NB4 (cell line): ENCODE data around the gene NRXN3.

ENCODE experiments used
- DNase-seq: peaks from one replicate; pipeline ENCODE4 v3.0.0; 2010; ENCODE audit warnings: low read depth
- H3K4me3 ChIP-seq: one replicate; pipeline ENCODE4 v1.5.1; 2011; ENCODE audit warnings: mild to moderate bottlenecking, low read depth, low read length, moderate library complexity
- CTCF ChIP-seq: IDR thresholded peaks from one replicate; pipeline ENCODE4 v1.5.1; 2012; ENCODE audit warnings: low read depth, low read length
- MAX ChIP-seq: IDR thresholded peaks from 2 replicates; pipeline ENCODE4 v1.6.1; 2011; ENCODE audit warnings: low read depth, low read length
- MYC ChIP-seq: IDR thresholded peaks from 2 replicates; pipeline ENCODE4 v1.6.1; 2011; ENCODE audit warnings: low read depth, low read length
- POLR2A ChIP-seq: IDR thresholded peaks from 2 replicates; pipeline ENCODE4 v1.6.1; 2011; ENCODE audit warnings: mild to moderate bottlenecking; ENCODE audit not compliant: insufficient read length; ENCODE audit errors: extremely low read depth

NRXN3 gene

DNA sequence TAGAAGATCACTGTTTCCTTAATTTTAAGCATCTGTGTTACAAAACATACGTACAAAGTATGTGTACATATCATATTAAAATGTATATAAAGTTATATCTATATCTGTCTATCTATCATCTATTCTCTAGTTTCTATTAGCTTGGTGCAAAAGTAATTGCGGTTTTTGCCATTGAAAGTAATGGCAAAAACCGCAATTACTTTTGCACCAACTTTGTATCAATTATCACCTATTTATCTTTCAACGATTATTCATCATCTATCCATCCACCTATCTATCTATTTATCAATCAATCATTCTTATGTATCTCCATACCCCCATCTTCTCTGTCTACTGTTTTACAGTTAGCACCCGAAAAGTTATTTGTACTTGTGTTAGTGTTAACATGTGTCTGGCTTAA lies 447.6 kb downstream of the NRXN3 start:
- H3K4me3 ChIP-seq = no peak overlapping the region
- DNase-seq = no peak
- TF ChIP-seq MAX (no peak), POLR2A (no peak), CTCF (no peak), MYC (no peak)

DNA sequence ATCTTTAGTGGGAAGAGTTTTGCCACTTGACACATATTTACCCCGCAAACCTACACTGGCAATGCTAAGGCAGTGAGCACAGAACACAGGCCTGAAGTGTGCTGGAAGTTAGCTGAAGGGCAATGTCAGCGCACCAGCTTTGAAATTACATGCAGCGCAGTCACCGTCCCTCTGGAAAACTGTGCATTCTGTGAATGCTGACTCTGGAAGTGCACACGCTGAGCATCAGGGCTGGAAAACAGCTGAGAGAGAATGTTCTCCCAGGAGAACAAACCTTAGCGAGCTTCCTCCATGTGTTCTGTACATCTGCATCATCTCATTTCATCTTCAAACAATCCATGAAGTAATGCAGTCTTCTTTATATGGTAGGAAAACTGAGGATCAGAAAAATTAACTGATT lies 448.2 kb downstream of the NRXN3 start:
- no peak overlapping the region for H3K4me3 ChIP-seq
- DNase-seq = no peak
- no peak for TF ChIP-seq MAX
- TF ChIP-seq CTCF = no peak
- TF ChIP-seq MYC = no peak

- no peak overlapping the region for H3K4me3 ChIP-seq
- DNase-seq = no peak
- TF ChIP-seq MAX = no peak
- no peak for TF ChIP-seq MYC
- TF ChIP-seq POLR2A = no peak
Measured at GRCh38 chr14:78627114-78627513, 456.9 kb downstream of the NRXN3 start.

GRCh38 chr14:78631551-78631950 lies 461.4 kb downstream of the NRXN3 start:
- TF ChIP-seq MYC = no peak
- no peak for TF ChIP-seq MAX
- TF ChIP-seq POLR2A = no peak
- TF ChIP-seq CTCF = no peak
- no peak overlapping the region for H3K4me3 ChIP-seq
- DNase-seq = no peak

- no peak for TF ChIP-seq CTCF
- TF ChIP-seq MYC = no peak
- no peak for TF ChIP-seq POLR2A
- TF ChIP-seq MAX = no peak
- no peak overlapping the region for H3K4me3 ChIP-seq
- DNase-seq = no peak
Measured at GRCh38 chr14:78633752-78634151, 463.6 kb downstream of the NRXN3 start.

DNA sequence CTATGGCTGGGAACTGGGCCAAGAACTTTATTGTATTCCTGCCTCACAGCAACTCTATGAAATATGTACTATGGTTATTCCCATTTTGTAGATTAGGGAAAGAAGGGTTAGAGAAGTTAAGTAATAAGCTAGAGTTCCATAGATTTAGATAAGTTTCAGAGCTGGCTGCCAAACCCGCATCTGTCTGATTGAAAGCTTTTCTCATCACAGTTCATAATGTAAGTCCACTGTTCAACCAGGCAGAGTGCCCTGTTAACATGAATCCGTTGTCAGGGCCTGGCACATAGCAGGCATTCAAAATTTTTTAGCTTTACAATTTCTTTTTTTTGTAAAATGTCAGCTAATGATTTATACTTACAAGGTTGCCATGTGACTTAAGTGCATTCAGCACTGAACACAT lies 467.3 kb downstream of the NRXN3 start:
- no peak for DNase-seq
- no peak overlapping the region for H3K4me3 ChIP-seq
- TF ChIP-seq CTCF = no peak
